Neural cell (in vitro differentiated cells): ENCODE results near the gene USP16. TPM values are rescaled to one million over a fixed set of nuclear protein-coding genes. Genes with fewer than 3 reads are reported as not detected.
"Not testable (repeated sequence)": the region's sequence is repeated elsewhere in the genome, so short reads cannot be mapped to it uniquely, and the experiment has no call there.

Source experiments
- H2AFZ ChIP-seq: fragments of 200-600, 300-800 bp; sonication (generic), shearing (Covaris generic); 2 replicates; pipeline ENCODE4 v1.6.0; 2014; ENCODE audit warnings: low read depth, mild to moderate bottlenecking, antibody characterized with exemption, low read length, moderate library complexity
- H3F3A ChIP-seq: fragments of 200-600 bp; shearing (Covaris generic); 2 replicates; pipeline ENCODE4 v1.6.1; 2016; ENCODE audit warnings: mild to moderate bottlenecking, moderate library complexity, mixed read lengths, antibody characterized with exemption, low read length; ENCODE audit not compliant: insufficient read depth, poor library complexity, severe bottlenecking
- H3K27ac ChIP-seq: fragments of 200-600, 300-800 bp; sonication (generic), shearing (Covaris generic); 2 replicates; pipeline ENCODE4 v1.5.1; 2014; ENCODE audit warnings: mild to moderate bottlenecking, low read length, moderate library complexity
- H3K27me3 ChIP-seq: fragments of 300-800, 200-600 bp; sonication (generic), shearing (Covaris generic); 2 replicates; pipeline ENCODE4 v1.6.0; 2014; ENCODE audit warnings: mild to moderate bottlenecking, low read depth, low read length, moderate library complexity; ENCODE audit not compliant: insufficient read depth
- H3K36me3 ChIP-seq: fragments of 300-800, 200-600 bp; sonication (generic), shearing (Covaris generic); 2 replicates; pipeline ENCODE4 v1.5.1; 2014; ENCODE audit warnings: mild to moderate bottlenecking, antibody characterized with exemption, low read length, moderate library complexity; ENCODE audit not compliant: insufficient read depth
- H3K4me2 ChIP-seq: fragments of 300-800, 200-600 bp; sonication (generic), shearing (Covaris generic); 2 replicates; pipeline ENCODE4 v1.6.0; 2014; ENCODE audit warnings: mild to moderate bottlenecking, low read length
- H3K4me3 ChIP-seq: fragments of 300-800, 200-600 bp; sonication (generic), shearing (Covaris generic); 2 replicates; pipeline ENCODE4 v1.5.1; 2014; ENCODE audit warnings: mild to moderate bottlenecking, low read length, moderate library complexity
- H3K79me2 ChIP-seq: fragments of 200-600 bp; shearing (Covaris generic); replicated peaks from 2 replicates; pipeline ENCODE4 v1.6.0; 2014; ENCODE audit warnings: mild to moderate bottlenecking, low read length, moderate library complexity; ENCODE audit not compliant: insufficient read depth
- H3K9ac ChIP-seq: fragments of 300-800, 200-600 bp; sonication (generic), shearing (Covaris generic); 2 replicates; pipeline ENCODE4 v1.6.1; 2016; ENCODE audit warnings: mild to moderate bottlenecking, low read length, mixed read lengths
- H3K9me2 ChIP-seq: fragments of 200-600 bp; shearing (Covaris generic); 2 replicates; pipeline ENCODE4 v1.6.1; 2016; ENCODE audit warnings: mild to moderate bottlenecking, low read length, mixed read lengths; ENCODE audit not compliant: insufficient read depth
- H3K9me3 ChIP-seq: fragments of 200-600, 300-800 bp; sonication (generic), shearing (Covaris generic); 2 replicates; pipeline ENCODE4 v1.6.1; 2016; ENCODE audit warnings: mild to moderate bottlenecking, mixed run types, low read length, moderate library complexity, mixed read lengths
- H4K20me1 ChIP-seq: fragments of 200-600 bp; shearing (Covaris generic); 2 replicates; pipeline ENCODE4 v1.6.1; 2016; ENCODE audit warnings: mild to moderate bottlenecking, mixed run types; ENCODE audit not compliant: insufficient read depth
- EP300 ChIP-seq: fragments of 450-650 bp; conservative IDR thresholded peaks from 2 replicates; pipeline ENCODE4 v1.6.1; 2014; ENCODE audit warnings: antibody characterized with exemption, mild to moderate bottlenecking, moderate library complexity; ENCODE audit not compliant: poor library complexity, severe bottlenecking
- EZH2 ChIP-seq: fragments of 200-600, 300-800 bp; shearing (Covaris generic), sonication (generic); IDR thresholded peaks from 2 replicates; pipeline ENCODE4 v1.6.1; 2014; ENCODE audit warnings: antibody characterized with exemption, low read length, borderline replicate concordance, mild to moderate bottlenecking; ENCODE audit not compliant: insufficient read depth, poor library complexity, severe bottlenecking
- MXI1 ChIP-seq: fragments of 450-650 bp; conservative IDR thresholded peaks from 2 replicates; pipeline ENCODE4 v1.6.1; 2014; ENCODE audit warnings: antibody characterized with exemption, mild to moderate bottlenecking; ENCODE audit not compliant: poor library complexity, severe bottlenecking
- POLR2AphosphoS5 ChIP-seq: IDR thresholded peaks from 2 replicates; pipeline ENCODE4 v1.6.1; 2012
- RAD21 ChIP-seq: fragments of 450-650 bp; conservative IDR thresholded peaks from 2 replicates; pipeline ENCODE4 v1.6.1; 2014; ENCODE audit warnings: antibody characterized with exemption, mild to moderate bottlenecking, moderate library complexity
- SMC3 ChIP-seq: fragments of 450-650 bp; conservative IDR thresholded peaks from 2 replicates; pipeline ENCODE4 v1.6.1; 2014; ENCODE audit warnings: antibody characterized with exemption, mild to moderate bottlenecking, moderate library complexity; ENCODE audit not compliant: poor library complexity
- TAF1 ChIP-seq: IDR thresholded peaks from 2 replicates; pipeline ENCODE4 v1.6.1; 2012; ENCODE audit warnings: low read depth
- polyA plus RNA-seq: library from polyadenylated mRNA; depleted of rRNA; stranded (reverse); fragments of >200 nt; gene quantifications from 2 replicates; pipeline ENCODE4 v1.2.3, GENCODE V29; 2014
- TF ChIP-seq, protein P1 (sequence below): IDR thresholded peaks from 2 replicates; pipeline ENCODE4 v1.6.1; 2012; ENCODE audit warnings: borderline replicate concordance
- TF ChIP-seq, protein P2 (sequence below): fragments of 450-650 bp; IDR thresholded peaks from 2 replicates; pipeline ENCODE4 v1.5.1; 2014; ENCODE audit warnings: antibody characterized with exemption, mild to moderate bottlenecking, moderate library complexity; ENCODE audit not compliant: poor library complexity, severe bottlenecking

The USP16 gene
- polyA plus RNA-seq, 1 donor from 2014 or later: 38.5 TPM

DNA sequence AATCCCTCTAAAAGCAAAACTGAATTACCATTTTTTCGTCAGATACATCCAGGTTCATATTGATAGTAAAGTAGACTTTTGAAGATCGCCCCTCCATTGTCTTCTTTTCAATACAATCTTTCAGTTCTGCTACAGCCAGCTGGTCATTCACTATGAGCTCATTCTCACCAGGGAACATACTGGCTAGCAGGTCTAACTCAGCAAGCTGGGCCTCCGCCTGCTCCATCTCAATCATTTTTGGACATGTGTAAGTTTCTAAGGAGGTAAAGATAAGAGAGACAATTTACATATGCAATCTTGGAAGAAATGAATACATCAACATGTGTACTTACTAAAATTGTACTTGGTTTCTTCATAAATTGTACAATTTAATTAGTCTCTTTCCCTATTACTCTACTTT lies 16.1 kb upstream of the USP16 start:
- no peak for TF ChIP-seq RAD21
- TF ChIP-seq, protein P1, sequence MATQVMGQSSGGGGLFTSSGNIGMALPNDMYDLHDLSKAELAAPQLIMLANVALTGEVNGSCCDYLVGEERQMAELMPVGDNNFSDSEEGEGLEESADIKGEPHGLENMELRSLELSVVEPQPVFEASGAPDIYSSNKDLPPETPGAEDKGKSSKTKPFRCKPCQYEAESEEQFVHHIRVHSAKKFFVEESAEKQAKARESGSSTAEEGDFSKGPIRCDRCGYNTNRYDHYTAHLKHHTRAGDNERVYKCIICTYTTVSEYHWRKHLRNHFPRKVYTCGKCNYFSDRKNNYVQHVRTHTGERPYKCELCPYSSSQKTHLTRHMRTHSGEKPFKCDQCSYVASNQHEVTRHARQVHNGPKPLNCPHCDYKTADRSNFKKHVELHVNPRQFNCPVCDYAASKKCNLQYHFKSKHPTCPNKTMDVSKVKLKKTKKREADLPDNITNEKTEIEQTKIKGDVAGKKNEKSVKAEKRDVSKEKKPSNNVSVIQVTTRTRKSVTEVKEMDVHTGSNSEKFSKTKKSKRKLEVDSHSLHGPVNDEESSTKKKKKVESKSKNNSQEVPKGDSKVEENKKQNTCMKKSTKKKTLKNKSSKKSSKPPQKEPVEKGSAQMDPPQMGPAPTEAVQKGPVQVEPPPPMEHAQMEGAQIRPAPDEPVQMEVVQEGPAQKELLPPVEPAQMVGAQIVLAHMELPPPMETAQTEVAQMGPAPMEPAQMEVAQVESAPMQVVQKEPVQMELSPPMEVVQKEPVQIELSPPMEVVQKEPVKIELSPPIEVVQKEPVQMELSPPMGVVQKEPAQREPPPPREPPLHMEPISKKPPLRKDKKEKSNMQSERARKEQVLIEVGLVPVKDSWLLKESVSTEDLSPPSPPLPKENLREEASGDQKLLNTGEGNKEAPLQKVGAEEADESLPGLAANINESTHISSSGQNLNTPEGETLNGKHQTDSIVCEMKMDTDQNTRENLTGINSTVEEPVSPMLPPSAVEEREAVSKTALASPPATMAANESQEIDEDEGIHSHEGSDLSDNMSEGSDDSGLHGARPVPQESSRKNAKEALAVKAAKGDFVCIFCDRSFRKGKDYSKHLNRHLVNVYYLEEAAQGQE: no peak
- Histone ChIP-seq H3F3A (no peaks in the 10 kb centered on the region), H3K9me3 (no peaks in the 10 kb centered on the region)

DNA sequence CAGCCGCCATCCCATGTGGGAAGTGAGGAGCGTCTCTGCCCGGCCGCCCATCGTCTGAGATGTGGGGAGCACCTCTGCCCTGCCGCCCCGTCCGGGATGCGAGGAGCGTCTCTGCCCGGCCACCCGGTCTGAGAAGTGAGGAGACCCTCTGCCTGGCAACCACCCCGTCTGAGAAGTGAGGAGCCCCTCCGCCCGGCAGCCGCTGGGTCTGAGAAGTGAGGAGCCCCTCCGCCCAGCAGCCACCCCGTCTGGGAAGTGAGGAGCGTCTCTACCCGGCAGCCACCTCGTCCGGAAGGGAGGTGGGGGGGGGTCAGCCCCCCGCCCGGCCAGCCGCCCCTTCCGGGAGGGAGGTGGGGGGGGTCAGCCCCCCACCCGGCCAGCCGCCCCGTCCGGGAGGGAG lies 13.2 kb upstream of the USP16 start:
- not testable (repeated sequence) for H4K20me1 ChIP-seq, H2AFZ ChIP-seq, H3K36me3 ChIP-seq

More for the DNA sequence above, 16.1 kb upstream of the USP16 start:
- Histone ChIP-seq H3K9ac (no peak overlapping the region), H3K79me2 (no peaks in the 10 kb centered on the region), H3K36me3 (no peaks in the 10 kb centered on the region), H3K9me2 (no peaks in the 10 kb centered on the region), H3K27ac (no peak overlapping the region), H3K4me3 (no peak overlapping the region), H4K20me1 (no peaks in the 10 kb centered on the region), H3K27me3 (no peaks in the 10 kb centered on the region), H3K4me2 (no peak overlapping the region), H2AFZ (no peak overlapping the region)

DNA sequence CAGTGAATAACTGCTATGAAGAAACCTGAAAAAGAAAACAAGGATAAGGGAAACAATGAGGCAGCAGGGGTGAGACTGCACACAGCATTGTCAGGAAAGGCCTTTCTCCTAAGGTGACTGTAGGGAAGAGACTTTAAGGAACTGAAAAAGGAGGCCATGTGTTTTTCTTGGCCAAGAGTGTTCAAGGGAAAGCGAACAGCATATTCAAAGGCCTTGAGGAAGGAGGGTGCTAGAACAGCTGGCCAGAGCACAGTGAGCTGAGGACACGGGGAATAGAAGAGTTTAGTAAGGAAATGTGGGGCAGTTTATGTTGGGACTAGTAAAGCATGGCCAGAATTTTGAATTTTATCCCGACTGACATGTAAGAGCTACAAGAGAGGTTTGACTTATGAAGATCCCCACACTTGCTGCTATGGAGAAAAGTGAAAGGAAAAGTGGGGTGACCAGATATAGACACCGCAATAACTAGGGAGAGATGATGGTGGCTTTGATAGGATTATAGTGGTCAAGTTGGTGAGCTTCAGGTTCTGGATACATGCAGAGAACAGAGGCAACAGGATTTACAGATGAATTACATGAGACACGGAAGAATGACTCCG lies 6.7 kb upstream of the USP16 start:
- Histone ChIP-seq H3K4me3 (no peak overlapping the region), H3K36me3 (no peaks in the 10 kb centered on the region), H3K9me2 (no peaks in the 10 kb centered on the region), H3K9me3 (no peaks in the 10 kb centered on the region), H3K27ac (no peak overlapping the region), H3K4me2 (no peak overlapping the region), H2AFZ (no peak overlapping the region), H4K20me1 (no peaks in the 10 kb centered on the region), H3K27me3 (no peaks in the 10 kb centered on the region), H3F3A (no peaks in the 10 kb centered on the region), H3K9ac (no peak overlapping the region), H3K79me2 (no peaks in the 10 kb centered on the region)
- TF ChIP-seq, protein P1: no peak
- TF ChIP-seq RAD21: no peak
- TF ChIP-seq EP300: no peak
- TF ChIP-seq SMC3: no peak
- TF ChIP-seq MXI1: no peak
- TF ChIP-seq, protein P2, sequence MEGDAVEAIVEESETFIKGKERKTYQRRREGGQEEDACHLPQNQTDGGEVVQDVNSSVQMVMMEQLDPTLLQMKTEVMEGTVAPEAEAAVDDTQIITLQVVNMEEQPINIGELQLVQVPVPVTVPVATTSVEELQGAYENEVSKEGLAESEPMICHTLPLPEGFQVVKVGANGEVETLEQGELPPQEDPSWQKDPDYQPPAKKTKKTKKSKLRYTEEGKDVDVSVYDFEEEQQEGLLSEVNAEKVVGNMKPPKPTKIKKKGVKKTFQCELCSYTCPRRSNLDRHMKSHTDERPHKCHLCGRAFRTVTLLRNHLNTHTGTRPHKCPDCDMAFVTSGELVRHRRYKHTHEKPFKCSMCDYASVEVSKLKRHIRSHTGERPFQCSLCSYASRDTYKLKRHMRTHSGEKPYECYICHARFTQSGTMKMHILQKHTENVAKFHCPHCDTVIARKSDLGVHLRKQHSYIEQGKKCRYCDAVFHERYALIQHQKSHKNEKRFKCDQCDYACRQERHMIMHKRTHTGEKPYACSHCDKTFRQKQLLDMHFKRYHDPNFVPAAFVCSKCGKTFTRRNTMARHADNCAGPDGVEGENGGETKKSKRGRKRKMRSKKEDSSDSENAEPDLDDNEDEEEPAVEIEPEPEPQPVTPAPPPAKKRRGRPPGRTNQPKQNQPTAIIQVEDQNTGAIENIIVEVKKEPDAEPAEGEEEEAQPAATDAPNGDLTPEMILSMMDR: no peak
- TF ChIP-seq TAF1: no peak
- no peak for TF ChIP-seq EZH2
- TF ChIP-seq POLR2AphosphoS5: no peak

More for the DNA sequence above, 13.2 kb upstream of the USP16 start:
- not testable (repeated sequence) for H3K79me2 ChIP-seq, H3K27me3 ChIP-seq, H3F3A ChIP-seq, H3K9me3 ChIP-seq, H3K4me3 ChIP-seq, H3K27ac ChIP-seq, H3K4me2 ChIP-seq, H3K9ac ChIP-seq, H3K9me2 ChIP-seq
